ENCODE data around the gene SLC2A14.

DNA sequence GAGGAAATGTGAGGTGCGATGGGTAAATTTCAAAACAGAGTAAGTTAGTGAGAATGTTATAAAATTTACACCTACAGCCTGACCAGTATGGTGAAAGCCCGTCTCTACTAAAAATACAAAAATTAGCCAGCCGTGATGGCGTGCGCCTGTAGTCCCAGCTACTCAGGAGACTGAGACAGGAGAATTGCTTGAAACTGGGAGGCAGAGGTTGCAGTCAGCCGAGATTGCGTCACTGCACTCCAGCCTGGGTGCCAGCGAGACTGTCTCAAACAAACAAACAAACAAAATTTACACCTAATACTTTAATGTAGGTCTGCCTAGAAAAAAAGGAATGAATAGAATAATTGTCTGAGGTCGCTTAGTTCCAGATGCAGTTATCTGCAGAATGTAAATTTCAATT is 37.6 kb downstream of the SLC2A14 start:
- TF ChIP-seq, protein P1, sequence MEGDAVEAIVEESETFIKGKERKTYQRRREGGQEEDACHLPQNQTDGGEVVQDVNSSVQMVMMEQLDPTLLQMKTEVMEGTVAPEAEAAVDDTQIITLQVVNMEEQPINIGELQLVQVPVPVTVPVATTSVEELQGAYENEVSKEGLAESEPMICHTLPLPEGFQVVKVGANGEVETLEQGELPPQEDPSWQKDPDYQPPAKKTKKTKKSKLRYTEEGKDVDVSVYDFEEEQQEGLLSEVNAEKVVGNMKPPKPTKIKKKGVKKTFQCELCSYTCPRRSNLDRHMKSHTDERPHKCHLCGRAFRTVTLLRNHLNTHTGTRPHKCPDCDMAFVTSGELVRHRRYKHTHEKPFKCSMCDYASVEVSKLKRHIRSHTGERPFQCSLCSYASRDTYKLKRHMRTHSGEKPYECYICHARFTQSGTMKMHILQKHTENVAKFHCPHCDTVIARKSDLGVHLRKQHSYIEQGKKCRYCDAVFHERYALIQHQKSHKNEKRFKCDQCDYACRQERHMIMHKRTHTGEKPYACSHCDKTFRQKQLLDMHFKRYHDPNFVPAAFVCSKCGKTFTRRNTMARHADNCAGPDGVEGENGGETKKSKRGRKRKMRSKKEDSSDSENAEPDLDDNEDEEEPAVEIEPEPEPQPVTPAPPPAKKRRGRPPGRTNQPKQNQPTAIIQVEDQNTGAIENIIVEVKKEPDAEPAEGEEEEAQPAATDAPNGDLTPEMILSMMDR (IDR thresholded peaks at IDR 0.05; ENCODE audit: poor library complexity): no peak
- no peak for TF ChIP-seq EZH2 (IDR thresholded peaks at IDR 0.05; ENCODE audit: borderline replicate concordance)
- TF ChIP-seq EZH2phosphoT487 (IDR thresholded peaks at IDR 0.05; ENCODE audit: low read depth, severe bottlenecking, unreplicated experiment): no peak

Measured in hepatocyte (in vitro differentiated cells).